SK-N-SH treated with all-trans-retinoic acid at 6 μM for 48 hours (cell line): ENCODE measurements around the gene MYCBPAP.

ENCODE experiments used
- ATAC-seq: fragments of 200-7000 bp; cut with Tn5 transposase; 3 replicates; pipeline ENCODE4 v1.9.1; 2020; ENCODE audit warnings: mild to moderate bottlenecking, moderate library complexity
- BACH2 ChIP-seq: fragments of 250-450 bp; sonication (Bioruptor Pico); IDR thresholded peaks from 2 replicates; pipeline ENCODE4 v1.9.0; 2021; ENCODE audit warnings: mild to moderate bottlenecking, borderline replicate concordance
- ESRRG ChIP-seq: fragments of 250-450 bp; sonication (Bioruptor Pico); IDR thresholded peaks from 2 replicates; pipeline ENCODE4 v1.6.1; 2021; ENCODE audit warnings: mild to moderate bottlenecking
- GLIS3 ChIP-seq: fragments of 250-450 bp; sonication (Bioruptor Pico); IDR thresholded peaks from 2 replicates; pipeline ENCODE4 v1.5.0; 2020; ENCODE audit warnings: mild to moderate bottlenecking, moderate library complexity
- ISL1 ChIP-seq: fragments of 250-450 bp; sonication (Bioruptor Pico); IDR thresholded peaks from 2 replicates; pipeline ENCODE4 v2.1.2; 2022; ENCODE audit warnings: mild to moderate bottlenecking, moderate library complexity
- OSR1 ChIP-seq: fragments of 250-450 bp; sonication (Bioruptor Pico); IDR thresholded peaks from 2 replicates; pipeline ENCODE4 v1.8.0; 2022; ENCODE audit warnings: moderate library complexity, mild to moderate bottlenecking, inconsistent platforms
- RARB ChIP-seq: fragments of 250-450 bp; sonication (Bioruptor Pico); IDR thresholded peaks from 2 replicates; pipeline ENCODE4 v1.8.0; 2021; ENCODE audit warnings: mild to moderate bottlenecking, moderate library complexity
- SNAI2 ChIP-seq: fragments of 250-450 bp; sonication (Bioruptor Pico); IDR thresholded peaks from 2 replicates; pipeline ENCODE4 v1.5.0; 2020; ENCODE audit warnings: mild to moderate bottlenecking, moderate library complexity
- TCF4 ChIP-seq: fragments of 250-450 bp; sonication (Bioruptor Pico); IDR thresholded peaks from 2 replicates; pipeline ENCODE4 v1.8.0; 2021; ENCODE audit warnings: mild to moderate bottlenecking, moderate library complexity, borderline replicate concordance
- TOX ChIP-seq: fragments of 250-450 bp; sonication (Bioruptor Pico); IDR thresholded peaks from 2 replicates; pipeline ENCODE4 v1.8.0; 2021; ENCODE audit warnings: mild to moderate bottlenecking, moderate library complexity, borderline replicate concordance
- ZC3H10 ChIP-seq: fragments of 250-450 bp; sonication (Bioruptor Pico); IDR thresholded peaks from 2 replicates; pipeline ENCODE4 v1.5.1; 2021; ENCODE audit warnings: mild to moderate bottlenecking, moderate library complexity
- ZFP3 ChIP-seq: fragments of 250-450 bp; sonication (Bioruptor Pico); IDR thresholded peaks from 2 replicates; pipeline ENCODE4 v1.5.0; 2020; ENCODE audit warnings: mild to moderate bottlenecking, moderate library complexity
- ZFP30 ChIP-seq: fragments of 450-650 bp; formaldehyde crosslinking; IDR thresholded peaks from 2 replicates; pipeline ENCODE4 v1.5.0; 2022; ENCODE audit warnings: mild to moderate bottlenecking, moderate library complexity
- ZNF565 ChIP-seq: fragments of 450-650 bp; formaldehyde crosslinking; conservative IDR thresholded peaks from 2 replicates; pipeline ENCODE4 v1.5.0; 2020; ENCODE audit warnings: low read depth, mild to moderate bottlenecking, moderate library complexity
- ZNF70 ChIP-seq: fragments of 450-650 bp; formaldehyde crosslinking; IDR thresholded peaks from 2 replicates; pipeline ENCODE4 v1.5.0; 2020; ENCODE audit warnings: mild to moderate bottlenecking, moderate library complexity
- ZNF8 ChIP-seq: fragments of 450-650 bp; formaldehyde crosslinking; IDR thresholded peaks from 2 replicates; pipeline ENCODE4 v1.5.0; 2020; ENCODE audit warnings: mild to moderate bottlenecking, moderate library complexity
- TF ChIP-seq, protein P1 (sequence below): fragments of 250-450 bp; sonication (Bioruptor Pico); IDR thresholded peaks from 2 replicates; pipeline ENCODE4 v1.8.0; 2021; ENCODE audit warnings: low read depth, mild to moderate bottlenecking, moderate library complexity, borderline replicate concordance
- TF ChIP-seq, protein P2 (sequence below): fragments of 250-450 bp; sonication (Bioruptor Pico); IDR thresholded peaks from 2 replicates; pipeline ENCODE4 v1.8.0; 2020; ENCODE audit warnings: mild to moderate bottlenecking, moderate library complexity, borderline replicate concordance
- TF ChIP-seq, protein P3 (sequence below): fragments of 250-450 bp; sonication (Bioruptor Pico); IDR thresholded peaks from 2 replicates; pipeline ENCODE4 v1.5.1; 2021; ENCODE audit warnings: mild to moderate bottlenecking, moderate library complexity
- TF ChIP-seq, protein P4 (sequence below): fragments of 250-450 bp; sonication (Bioruptor Pico); IDR thresholded peaks from 2 replicates; pipeline ENCODE4 v1.5.0; 2020; ENCODE audit warnings: mild to moderate bottlenecking, moderate library complexity
- TF ChIP-seq, protein P5 (sequence below): fragments of 250-450 bp; sonication (Bioruptor Pico); IDR thresholded peaks from 2 replicates; pipeline ENCODE4 v1.5.1; 2020; ENCODE audit warnings: low read depth, mild to moderate bottlenecking, moderate library complexity

Gene MYCBPAP

DNA sequence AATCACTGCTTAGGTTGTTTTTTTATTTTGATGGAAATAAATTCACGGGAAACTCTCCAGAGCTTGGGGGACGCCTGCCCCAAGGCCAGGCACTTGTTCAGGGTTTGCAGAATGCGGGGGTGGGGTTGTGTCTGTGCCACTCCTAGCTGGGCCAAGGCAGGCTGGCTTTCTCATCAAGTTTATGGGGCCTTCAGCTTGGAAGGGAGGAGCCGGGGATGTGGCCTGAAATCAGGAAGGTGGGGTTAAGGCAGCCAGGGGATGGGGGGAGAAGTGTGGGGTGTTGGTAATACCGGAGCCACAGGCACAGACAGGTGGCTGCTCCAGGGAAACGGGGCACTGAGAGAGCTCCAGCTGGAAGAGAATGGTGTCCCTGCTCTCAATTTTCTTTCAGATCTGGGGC is 37.8 kb upstream of the MYCBPAP start:
- ATAC-seq: no peak
- TF ChIP-seq SNAI2 (CRISPR knock-in tag): no peak
- no peak for TF ChIP-seq ZFP30 (CRISPR knock-in tag)
- TF ChIP-seq, protein P1, sequence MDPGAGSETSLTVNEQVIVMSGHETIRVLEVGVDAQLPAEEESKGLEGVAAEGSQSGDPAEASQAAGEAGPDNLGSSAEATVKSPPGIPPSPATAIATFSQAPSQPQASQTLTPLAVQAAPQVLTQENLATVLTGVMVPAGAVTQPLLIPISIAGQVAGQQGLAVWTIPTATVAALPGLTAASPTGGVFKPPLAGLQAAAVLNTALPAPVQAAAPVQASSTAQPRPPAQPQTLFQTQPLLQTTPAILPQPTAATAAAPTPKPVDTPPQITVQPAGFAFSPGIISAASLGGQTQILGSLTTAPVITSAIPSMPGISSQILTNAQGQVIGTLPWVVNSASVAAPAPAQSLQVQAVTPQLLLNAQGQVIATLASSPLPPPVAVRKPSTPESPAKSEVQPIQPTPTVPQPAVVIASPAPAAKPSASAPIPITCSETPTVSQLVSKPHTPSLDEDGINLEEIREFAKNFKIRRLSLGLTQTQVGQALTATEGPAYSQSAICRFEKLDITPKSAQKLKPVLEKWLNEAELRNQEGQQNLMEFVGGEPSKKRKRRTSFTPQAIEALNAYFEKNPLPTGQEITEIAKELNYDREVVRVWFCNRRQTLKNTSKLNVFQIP: no peak
- TF ChIP-seq ZNF8 (CRISPR knock-in tag): no peak
- no peak for TF ChIP-seq ZNF70
- TF ChIP-seq RARB (CRISPR knock-in tag): no peak

DNA sequence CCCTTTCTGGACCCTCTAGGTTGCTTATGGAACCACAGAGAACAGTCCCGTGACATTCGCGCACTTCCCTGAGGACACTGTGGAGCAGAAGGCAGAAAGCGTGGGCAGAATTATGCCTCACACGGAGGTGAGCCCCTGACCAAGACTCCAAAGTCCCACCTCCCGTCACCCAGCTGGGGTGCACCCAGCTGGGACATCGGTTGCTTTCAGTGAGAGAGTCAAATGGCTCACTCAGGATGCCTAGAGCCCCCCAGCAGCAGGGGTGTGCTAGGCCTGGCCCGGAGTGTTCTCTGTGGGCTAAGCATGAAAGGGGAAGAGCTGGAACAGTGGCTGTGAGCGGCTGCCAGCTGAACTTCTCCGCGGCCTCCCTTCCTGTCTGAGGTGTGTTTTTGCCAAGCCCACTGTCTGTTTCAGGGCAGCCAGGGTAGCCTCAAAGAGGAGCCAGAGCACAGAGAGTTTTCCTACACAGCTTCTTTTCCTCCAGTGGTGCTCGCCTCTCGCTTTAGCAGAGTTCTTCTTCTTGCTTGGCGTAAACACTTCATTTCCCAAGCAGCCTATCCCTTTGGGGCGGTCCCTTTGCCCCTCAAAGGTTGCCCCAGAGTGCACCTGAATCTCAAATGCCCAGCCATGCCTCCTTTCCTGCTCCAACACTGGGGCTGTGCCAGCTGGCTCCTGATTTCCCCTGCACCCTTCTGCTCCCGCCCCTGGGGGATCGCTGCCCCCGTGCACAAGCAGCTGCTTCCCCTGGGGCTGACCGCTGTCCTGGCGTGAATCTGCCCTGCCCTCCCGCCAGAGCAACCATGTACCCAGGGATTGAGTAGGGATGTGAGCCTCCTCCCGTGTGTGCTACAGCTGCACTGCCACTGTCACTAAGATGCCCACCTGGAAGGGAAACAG is 37.0 kb upstream of the MYCBPAP start:
- ATAC-seq: no peak
- TF ChIP-seq ZC3H10 (no peak), RARB (CRISPR knock-in tag) (no peak), TCF4 (no peak), ZNF565 (CRISPR knock-in tag) (no peak), GLIS3 (CRISPR knock-in tag) (no peak), OSR1 (CRISPR knock-in tag) (no peak), TOX (no peak), ZNF70 (no peak), ZFP3 (CRISPR knock-in tag) (no peak), ESRRG (CRISPR knock-in tag) (no peak), BACH2 (CRISPR knock-in tag) (no peak)
- TF ChIP-seq, protein P2, sequence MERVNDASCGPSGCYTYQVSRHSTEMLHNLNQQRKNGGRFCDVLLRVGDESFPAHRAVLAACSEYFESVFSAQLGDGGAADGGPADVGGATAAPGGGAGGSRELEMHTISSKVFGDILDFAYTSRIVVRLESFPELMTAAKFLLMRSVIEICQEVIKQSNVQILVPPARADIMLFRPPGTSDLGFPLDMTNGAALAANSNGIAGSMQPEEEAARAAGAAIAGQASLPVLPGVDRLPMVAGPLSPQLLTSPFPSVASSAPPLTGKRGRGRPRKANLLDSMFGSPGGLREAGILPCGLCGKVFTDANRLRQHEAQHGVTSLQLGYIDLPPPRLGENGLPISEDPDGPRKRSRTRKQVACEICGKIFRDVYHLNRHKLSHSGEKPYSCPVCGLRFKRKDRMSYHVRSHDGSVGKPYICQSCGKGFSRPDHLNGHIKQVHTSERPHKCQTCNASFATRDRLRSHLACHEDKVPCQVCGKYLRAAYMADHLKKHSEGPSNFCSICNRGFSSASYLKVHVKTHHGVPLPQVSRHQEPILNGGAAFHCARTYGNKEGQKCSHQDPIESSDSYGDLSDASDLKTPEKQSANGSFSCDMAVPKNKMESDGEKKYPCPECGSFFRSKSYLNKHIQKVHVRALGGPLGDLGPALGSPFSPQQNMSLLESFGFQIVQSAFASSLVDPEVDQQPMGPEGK (CRISPR knock-in tag): no peak
- TF ChIP-seq, protein P3, sequence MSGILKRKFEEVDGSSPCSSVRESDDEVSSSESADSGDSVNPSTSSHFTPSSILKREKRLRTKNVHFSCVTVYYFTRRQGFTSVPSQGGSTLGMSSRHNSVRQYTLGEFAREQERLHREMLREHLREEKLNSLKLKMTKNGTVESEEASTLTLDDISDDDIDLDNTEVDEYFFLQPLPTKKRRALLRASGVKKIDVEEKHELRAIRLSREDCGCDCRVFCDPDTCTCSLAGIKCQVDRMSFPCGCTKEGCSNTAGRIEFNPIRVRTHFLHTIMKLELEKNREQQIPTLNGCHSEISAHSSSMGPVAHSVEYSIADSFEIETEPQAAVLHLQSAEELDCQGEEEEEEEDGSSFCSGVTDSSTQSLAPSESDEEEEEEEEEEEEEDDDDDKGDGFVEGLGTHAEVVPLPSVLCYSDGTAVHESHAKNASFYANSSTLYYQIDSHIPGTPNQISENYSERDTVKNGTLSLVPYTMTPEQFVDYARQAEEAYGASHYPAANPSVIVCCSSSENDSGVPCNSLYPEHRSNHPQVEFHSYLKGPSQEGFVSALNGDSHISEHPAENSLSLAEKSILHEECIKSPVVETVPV (CRISPR knock-in tag): no peak
- TF ChIP-seq, protein P4, sequence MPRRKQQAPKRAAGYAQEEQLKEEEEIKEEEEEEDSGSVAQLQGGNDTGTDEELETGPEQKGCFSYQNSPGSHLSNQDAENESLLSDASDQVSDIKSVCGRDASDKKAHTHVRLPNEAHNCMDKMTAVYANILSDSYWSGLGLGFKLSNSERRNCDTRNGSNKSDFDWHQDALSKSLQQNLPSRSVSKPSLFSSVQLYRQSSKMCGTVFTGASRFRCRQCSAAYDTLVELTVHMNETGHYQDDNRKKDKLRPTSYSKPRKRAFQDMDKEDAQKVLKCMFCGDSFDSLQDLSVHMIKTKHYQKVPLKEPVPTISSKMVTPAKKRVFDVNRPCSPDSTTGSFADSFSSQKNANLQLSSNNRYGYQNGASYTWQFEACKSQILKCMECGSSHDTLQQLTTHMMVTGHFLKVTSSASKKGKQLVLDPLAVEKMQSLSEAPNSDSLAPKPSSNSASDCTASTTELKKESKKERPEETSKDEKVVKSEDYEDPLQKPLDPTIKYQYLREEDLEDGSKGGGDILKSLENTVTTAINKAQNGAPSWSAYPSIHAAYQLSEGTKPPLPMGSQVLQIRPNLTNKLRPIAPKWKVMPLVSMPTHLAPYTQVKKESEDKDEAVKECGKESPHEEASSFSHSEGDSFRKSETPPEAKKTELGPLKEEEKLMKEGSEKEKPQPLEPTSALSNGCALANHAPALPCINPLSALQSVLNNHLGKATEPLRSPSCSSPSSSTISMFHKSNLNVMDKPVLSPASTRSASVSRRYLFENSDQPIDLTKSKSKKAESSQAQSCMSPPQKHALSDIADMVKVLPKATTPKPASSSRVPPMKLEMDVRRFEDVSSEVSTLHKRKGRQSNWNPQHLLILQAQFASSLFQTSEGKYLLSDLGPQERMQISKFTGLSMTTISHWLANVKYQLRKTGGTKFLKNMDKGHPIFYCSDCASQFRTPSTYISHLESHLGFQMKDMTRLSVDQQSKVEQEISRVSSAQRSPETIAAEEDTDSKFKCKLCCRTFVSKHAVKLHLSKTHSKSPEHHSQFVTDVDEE (CRISPR knock-in tag): no peak
- TF ChIP-seq, protein P1: no peak

DNA sequence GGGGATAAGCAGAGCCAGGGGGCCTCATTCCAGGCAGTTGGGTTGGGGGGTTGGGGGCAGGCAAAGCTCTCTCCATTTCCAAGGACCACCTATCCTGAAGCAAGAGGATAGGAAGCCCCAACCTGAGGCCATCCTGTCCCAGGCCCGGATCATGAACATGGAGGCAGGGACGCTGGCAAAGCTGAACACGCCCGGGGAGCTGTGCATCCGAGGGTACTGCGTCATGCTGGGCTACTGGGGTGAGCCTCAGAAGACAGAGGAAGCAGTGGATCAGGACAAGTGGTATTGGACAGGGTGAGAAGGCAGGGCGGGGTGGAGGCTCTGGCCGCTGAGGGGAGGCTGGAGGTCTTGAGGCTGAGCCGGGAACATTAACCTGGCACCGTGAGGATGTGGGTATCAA is 36.0 kb upstream of the MYCBPAP start:
- no peak for ATAC-seq
- TF ChIP-seq, protein P2 (CRISPR knock-in tag): no peak
- no peak for TF ChIP-seq ESRRG (CRISPR knock-in tag)
- no peak for TF ChIP-seq ZNF70
- TF ChIP-seq, protein P1: no peak
- TF ChIP-seq GLIS3 (CRISPR knock-in tag): no peak
- TF ChIP-seq ZNF8 (CRISPR knock-in tag): no peak
- no peak for TF ChIP-seq ZC3H10
- TF ChIP-seq, protein P3 (CRISPR knock-in tag): no peak
- no peak for TF ChIP-seq ISL1 (CRISPR knock-in tag)
- TF ChIP-seq, protein P5, sequence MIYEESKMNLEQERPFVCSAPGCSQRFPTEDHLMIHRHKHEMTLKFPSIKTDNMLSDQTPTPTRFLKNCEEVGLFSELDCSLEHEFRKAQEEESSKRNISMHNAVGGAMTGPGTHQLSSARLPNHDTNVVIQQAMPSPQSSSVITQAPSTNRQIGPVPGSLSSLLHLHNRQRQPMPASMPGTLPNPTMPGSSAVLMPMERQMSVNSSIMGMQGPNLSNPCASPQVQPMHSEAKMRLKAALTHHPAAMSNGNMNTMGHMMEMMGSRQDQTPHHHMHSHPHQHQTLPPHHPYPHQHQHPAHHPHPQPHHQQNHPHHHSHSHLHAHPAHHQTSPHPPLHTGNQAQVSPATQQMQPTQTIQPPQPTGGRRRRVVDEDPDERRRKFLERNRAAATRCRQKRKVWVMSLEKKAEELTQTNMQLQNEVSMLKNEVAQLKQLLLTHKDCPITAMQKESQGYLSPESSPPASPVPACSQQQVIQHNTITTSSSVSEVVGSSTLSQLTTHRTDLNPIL: no peak
- TF ChIP-seq SNAI2 (CRISPR knock-in tag): no peak
